Stomach (tissue), 9 donors: Measurements from ENCODE around the gene HP1BP3. TPM values are rescaled to one million over a fixed set of nuclear protein-coding genes. Genes with fewer than 3 reads are reported as not detected.

Experiments
- DNase-seq, 2 donors: peaks; one replicate each; pipeline versions ENCODE4 v3.0.0 to v3.0.0-alpha.2; 2013 to 2019
- H3K27ac ChIP-seq, 5 donors: fragments of 200-600 bp in 4 of 5; sonication (generic) in 4 of 5; one replicate each; pipeline ENCODE4 v1.5.1; 2013 to 2019; ENCODE audit warnings: mild to moderate bottlenecking in 1 of 5, moderate library complexity in 1 of 5
- H3K27me3 ChIP-seq, 3 donors: fragments of 200-600 bp; sonication (generic); one replicate each; pipeline ENCODE4 v1.5.1; 2017 to 2019; ENCODE audit warnings: mixed run types in 1 of 3
- H3K36me3 ChIP-seq, 4 donors: fragments of 200-600 bp; sonication (generic); 1 replicate in 3 of 4; 2 replicates in 1 of 4; pipeline ENCODE4 v1.5.1; 2016 to 2019
- H3K4me1 ChIP-seq, 4 donors: fragments of 200-600 bp; sonication (generic); one replicate each; pipeline ENCODE4 v1.5.1; 2016 to 2019
- H3K4me3 ChIP-seq, 4 donors: fragments of 200-600 bp; sonication (generic) in 3 of 4; one replicate each; pipeline ENCODE4 v1.5.1; 2016 to 2019; ENCODE audit warnings: mild to moderate bottlenecking in 1 of 4
- H3K9me3 ChIP-seq, 4 donors: fragments of 200-600 bp; sonication (generic); one replicate each; pipeline ENCODE4 v1.5.1; 2016 to 2019
- CTCF ChIP-seq, 7 experiments: fragments of 450-650 bp in 4 of 7; fragments of 200-600 bp in 3 of 7; sonication (generic) in 3 of 7; IDR thresholded peaks; one replicate each; pipeline ENCODE4 v1.5.1; 2016 to 2019; ENCODE audit warnings: antibody characterized with exemption in 7 of 7, control low read depth in 2 of 7, mild to moderate bottlenecking in 1 of 7
- EP300 ChIP-seq: sonication (generic); formaldehyde crosslinking; IDR thresholded peaks from one replicate; pipeline ENCODE4 v1.6.1; 2017; ENCODE audit warnings: antibody characterized with exemption
- POLR2A ChIP-seq, 4 donors: fragments of 450-650 bp; IDR thresholded peaks; one replicate each; pipeline ENCODE4 v1.6.1; 2016; ENCODE audit warnings: antibody characterized with exemption in 4 of 4, control low read depth in 2 of 4, mild to moderate bottlenecking in 1 of 4, moderate library complexity in 1 of 4
- POLR2AphosphoS5 ChIP-seq, 3 donors: sonication (generic); formaldehyde crosslinking; IDR thresholded peaks; one replicate each; pipeline ENCODE4 v1.6.1; 2016; ENCODE audit warnings: antibody characterized with exemption in 3 of 3
- WGBS, 5 donors: extraction: QIAGEN DNeasy Blood & Tissue Kit in 3 of 5; methylation state at CpG; one replicate each; pipeline versions ENCODE4 v1.1.5 to v1.1.7; 2013 to 2018; 5-methylcytosine and 5-hydroxymethylcytosine counted together
- intact Hi-C: fragments of 100-400 bp; cut with DNase I; formaldehyde crosslinking; loops from one replicate; pipeline ENCODE4 v1.15.1; 2023; ENCODE audit warnings: low total_unique reads
- polyA plus RNA-seq, 3 donors: library from polyadenylated mRNA; stranded (reverse); fragments of 200-250 nt; gene quantifications; one replicate each; pipeline ENCODE4 v1.2.3, GENCODE V29; 2013
- total RNA-seq, 5 donors: library from RNA; depleted of rRNA; stranded (reverse); fragments of >200 nt; gene quantifications; one replicate each; pipeline versions ENCODE4 v1.1.0 to v1.2.3, GENCODE V29; 2014 to 2016
- donor health status: healthy with polysubstance abuse.
- donor health status: Bipolar disorder and iron deficiency.
- donor health status: healthy.

HP1BP3 gene
- total and polyA plus RNA-seq, 8 donors, result 55.2 to 649 (median 232) TPM

GRCh38 chr1:20724364-20725188 lies 62.5 kb downstream of the HP1BP3 start:
- Histone ChIP-seq H3K27ac (no peak overlapping the region), H3K4me1 (no peaks in the 10 kb centered on the region), H3K9me3 (no peaks in the 10 kb centered on the region), H3K27me3 (peaks cover 0 to 22% (median 19%) of the 10 kb centered on the region in 3 donors), H3K36me3 (no peaks in the 10 kb centered on the region), H3K4me3 (no peak overlapping the region)
- no peak for TF ChIP-seq CTCF (IDR thresholded peaks at IDR 0.05)
- TF ChIP-seq EP300, result no peak
- no peak for TF ChIP-seq POLR2AphosphoS5 (IDR thresholded peaks at IDR 0.05)
- intact Hi-C loops, result no loop called here
- WGBS, 5 donors, result 79 to 90% (median 87%) methylated on average over 10 to 17 of the region's 17 CpGs
- DNase-seq, result no peak

- 85 to 100% (median 86%) methylated on average over 3 to 35 of the region's 35 CpGs for WGBS, 5 donors
- no peak for DNase-seq
- no peak overlapping the region for H3K27ac ChIP-seq
- peaks cover 0 to 14% (median 11%) of the 10 kb centered on the region in 3 donors for H3K27me3 ChIP-seq
- intact Hi-C loops, result no loop called here
- H3K9me3 ChIP-seq, result no peaks in the 10 kb centered on the region
- H3K4me3 ChIP-seq, result no peak overlapping the region
- H3K4me1 ChIP-seq, result no peaks in the 10 kb centered on the region
- TF ChIP-seq POLR2AphosphoS5 (IDR thresholded peaks at IDR 0.05) (no peak), POLR2A (IDR thresholded peaks at IDR 0.05) (no peak), EP300 (no peak), CTCF (IDR thresholded peaks at IDR 0.05) (no peak)
- H3K36me3 ChIP-seq, result no peaks in the 10 kb centered on the region
Observed at GRCh38 chr1:20723537-20724363, 63.4 kb downstream of the HP1BP3 start.

- Histone ChIP-seq H3K36me3 (no peaks in the 10 kb centered on the region), H3K27me3 (peaks cover 0 to 14% (median 6%) of the 10 kb centered on the region in 3 donors), H3K4me1 (peaks cover under 1 to 2% (median under 1%) of the 10 kb centered on the region in 4 donors), H3K4me3 (no peak overlapping the region), H3K27ac (no peak overlapping the region), H3K9me3 (no peaks in the 10 kb centered on the region)
- 59 to 82% (median 72%) methylated on average over 2 to 4 of the region's 4 CpGs for WGBS, 5 donors
- TF ChIP-seq POLR2A (IDR thresholded peaks at IDR 0.05), result no peak
- TF ChIP-seq POLR2AphosphoS5 (IDR thresholded peaks at IDR 0.05), result no peak
- TF ChIP-seq EP300, result no peak
- TF ChIP-seq CTCF (IDR thresholded peaks at IDR 0.05), result no peak
- no peak for DNase-seq
- intact Hi-C loops, result no loop called here
Observed at GRCh38 chr1:20723159-20723536, 64.0 kb downstream of the HP1BP3 start.

- Histone ChIP-seq H3K9me3 (no peaks in the 10 kb centered on the region), H3K27ac (no peak overlapping the region), H3K27me3 (peaks cover 0 to 22% (median 14%) of the 10 kb centered on the region in 3 donors), H3K4me1 (peaks cover 8 to 12% (median 11%) of the 10 kb centered on the region in 4 donors), H3K4me3 (no peak overlapping the region), H3K36me3 (no peaks in the 10 kb centered on the region)
- DNase-seq, result no peak
- TF ChIP-seq CTCF (IDR thresholded peaks at IDR 0.05), result no peak
- no peak for TF ChIP-seq POLR2AphosphoS5 (IDR thresholded peaks at IDR 0.05)
- no peak for TF ChIP-seq POLR2A (IDR thresholded peaks at IDR 0.05)
- intact Hi-C loops, result no loop called here
- 90 to 91% (median 90%) methylated on average over 14 to 29 of the region's 29 CpGs for WGBS, 5 donors
Observed at GRCh38 chr1:20721117-20722061, 65.7 kb downstream of the HP1BP3 start.
